ENCODE measurements around the gene CD248.

CD248 gene

GRCh38 chr11:66275984-66276612, 40.7 kb downstream of the CD248 start:
- DNase-seq (ENCODE audit: low read depth): no peak

DNA sequence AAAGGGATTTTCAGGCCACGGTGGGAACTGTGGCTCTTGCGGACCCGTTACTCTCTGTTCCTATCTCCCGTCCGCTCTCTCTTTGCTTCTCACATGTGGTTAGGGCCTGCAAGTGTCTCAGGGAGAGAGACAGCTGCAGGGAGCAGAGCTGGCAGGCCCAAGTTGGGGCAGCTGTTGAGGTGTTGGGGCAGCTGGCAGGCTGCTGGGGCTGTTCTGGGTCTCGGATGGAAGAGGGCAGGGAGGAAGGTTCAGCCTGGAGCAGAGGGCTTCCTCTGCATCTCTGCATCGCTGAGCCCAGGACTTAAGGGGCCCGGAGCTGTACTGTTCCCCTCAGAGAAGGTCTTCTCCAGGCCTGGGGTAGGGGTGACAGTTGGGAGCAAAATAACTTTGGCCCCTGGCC, 41.4 kb downstream of the CD248 start:
- no peak for DNase-seq (ENCODE audit: low read depth)

GRCh38 chr11:66274219-66274618, 42.6 kb downstream of the CD248 start:
- no peak for DNase-seq (ENCODE audit: low read depth)

DNA sequence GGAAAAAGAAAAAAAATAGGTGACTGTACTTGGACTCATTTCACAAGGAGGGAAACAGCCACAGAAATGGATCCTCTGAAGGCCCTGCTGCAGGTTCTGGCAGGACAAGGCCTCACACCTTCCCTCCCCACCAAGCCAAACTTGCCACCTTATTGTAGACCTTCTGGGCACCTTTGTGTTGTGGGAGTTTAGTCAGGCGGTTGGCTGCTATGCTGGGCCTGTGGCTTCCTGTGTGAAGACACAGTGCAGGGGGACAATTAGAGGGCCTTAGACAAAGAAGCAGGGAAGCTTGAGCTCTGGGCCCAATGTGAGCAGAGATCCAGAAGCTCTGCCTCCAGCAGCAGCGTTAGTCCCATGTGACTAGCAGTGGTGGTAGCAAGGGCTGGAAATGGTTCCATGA, 44.2 kb downstream of the CD248 start:
- no peak for DNase-seq (ENCODE audit: low read depth)

- no peak for DNase-seq (ENCODE audit: low read depth)
Measured at GRCh38 chr11:66271816-66272215, 45.0 kb downstream of the CD248 start.

- DNase-seq (ENCODE audit: low read depth): peak; percentile 25
Measured at GRCh38 chr11:66268952-66269905, 47.6 kb downstream of the CD248 start.

DNA sequence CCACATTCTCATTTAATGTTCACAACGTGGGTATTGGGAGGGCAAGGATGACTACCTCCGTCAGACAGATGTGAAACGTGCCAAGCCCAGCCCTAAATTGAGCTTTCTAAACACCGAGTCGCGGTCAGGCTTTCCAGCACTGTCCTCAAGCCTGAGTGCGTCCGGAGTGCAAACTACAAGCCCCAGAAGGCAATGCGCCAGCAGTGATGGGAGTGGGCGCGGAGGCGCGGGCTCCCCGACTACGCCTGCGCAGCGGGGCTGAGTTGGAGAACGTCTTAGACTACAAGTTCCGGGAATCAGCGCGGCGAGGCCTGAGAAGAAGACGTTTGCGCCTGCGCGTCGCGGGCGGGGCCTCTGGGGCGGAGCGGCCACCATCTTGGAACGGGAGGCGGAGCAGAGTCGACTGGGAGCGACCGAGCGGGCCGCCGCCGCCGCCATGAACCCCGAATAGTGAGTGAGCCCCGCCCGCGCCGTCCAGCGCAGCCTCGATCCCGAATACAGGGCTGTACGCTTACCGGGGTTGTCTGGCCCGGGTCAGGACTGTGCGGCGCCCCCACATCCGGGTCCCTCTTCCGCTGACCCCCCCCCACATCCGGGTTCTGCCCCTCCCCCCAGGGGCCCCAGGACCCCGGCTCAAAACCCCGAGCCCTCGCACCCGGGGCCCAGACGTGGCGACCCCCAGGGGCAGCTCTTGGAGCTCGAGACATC, 48.4 kb downstream of the CD248 start, which contains the start of gene RAB1B:
Gene RAB1B, plus strand, starts transcription at position 396 of the 708 bp plus-strand sequence. Its CDS starts 41 bp downstream, at position 437.
- DNase-seq (ENCODE audit: low read depth): peak; percentile 97

DNA sequence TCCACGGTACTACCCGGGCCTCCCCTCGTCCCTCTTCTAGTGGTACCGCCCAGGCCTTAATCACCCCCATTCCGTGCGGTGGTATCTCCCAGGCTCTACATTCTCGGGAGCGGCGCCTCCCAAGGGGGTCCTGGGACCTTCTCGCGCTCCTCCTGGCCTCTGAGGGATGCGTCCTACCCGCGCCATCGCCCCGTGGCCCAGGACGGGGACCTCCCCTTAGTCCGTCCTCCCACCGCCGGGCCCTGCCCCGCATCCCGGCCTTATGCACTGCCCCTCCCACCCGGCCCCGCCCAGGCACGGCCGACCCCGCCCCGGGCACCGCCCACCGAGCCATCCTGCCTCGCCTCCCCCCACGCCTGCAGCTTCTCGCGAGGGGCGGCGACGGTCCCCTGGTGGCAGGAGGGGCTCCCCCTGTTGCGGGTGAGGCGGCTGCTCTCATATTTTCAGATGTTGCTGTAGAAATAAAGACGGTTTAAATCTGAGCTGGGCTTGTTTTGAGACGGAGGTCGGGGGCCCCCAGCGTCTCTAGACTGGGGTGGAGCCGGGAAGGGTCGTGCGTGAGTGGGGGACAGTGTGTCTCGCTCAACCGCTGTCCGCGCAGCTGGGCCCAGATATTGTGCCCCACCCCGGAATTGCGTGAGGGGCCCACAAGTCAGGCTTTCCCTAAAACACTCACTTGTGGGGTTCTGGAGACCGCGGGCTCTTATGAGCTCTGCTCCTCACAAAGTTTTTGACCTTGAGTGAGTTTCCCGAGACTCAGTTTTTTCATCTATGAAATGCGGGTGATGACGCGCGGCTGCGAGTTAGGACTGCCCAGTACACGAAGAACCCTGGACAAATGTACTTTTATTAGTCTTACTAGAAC, 49.2 kb downstream of the CD248 start:
- DNase-seq (ENCODE audit: low read depth): peak; percentile 76

GRCh38 chr11:66267039-66267378, 49.8 kb downstream of the CD248 start:
- DNase-seq (ENCODE audit: low read depth): no peak

- no peak for DNase-seq (ENCODE audit: low read depth)
Measured at GRCh38 chr11:66266378-66267038, 50.3 kb downstream of the CD248 start.

DNA sequence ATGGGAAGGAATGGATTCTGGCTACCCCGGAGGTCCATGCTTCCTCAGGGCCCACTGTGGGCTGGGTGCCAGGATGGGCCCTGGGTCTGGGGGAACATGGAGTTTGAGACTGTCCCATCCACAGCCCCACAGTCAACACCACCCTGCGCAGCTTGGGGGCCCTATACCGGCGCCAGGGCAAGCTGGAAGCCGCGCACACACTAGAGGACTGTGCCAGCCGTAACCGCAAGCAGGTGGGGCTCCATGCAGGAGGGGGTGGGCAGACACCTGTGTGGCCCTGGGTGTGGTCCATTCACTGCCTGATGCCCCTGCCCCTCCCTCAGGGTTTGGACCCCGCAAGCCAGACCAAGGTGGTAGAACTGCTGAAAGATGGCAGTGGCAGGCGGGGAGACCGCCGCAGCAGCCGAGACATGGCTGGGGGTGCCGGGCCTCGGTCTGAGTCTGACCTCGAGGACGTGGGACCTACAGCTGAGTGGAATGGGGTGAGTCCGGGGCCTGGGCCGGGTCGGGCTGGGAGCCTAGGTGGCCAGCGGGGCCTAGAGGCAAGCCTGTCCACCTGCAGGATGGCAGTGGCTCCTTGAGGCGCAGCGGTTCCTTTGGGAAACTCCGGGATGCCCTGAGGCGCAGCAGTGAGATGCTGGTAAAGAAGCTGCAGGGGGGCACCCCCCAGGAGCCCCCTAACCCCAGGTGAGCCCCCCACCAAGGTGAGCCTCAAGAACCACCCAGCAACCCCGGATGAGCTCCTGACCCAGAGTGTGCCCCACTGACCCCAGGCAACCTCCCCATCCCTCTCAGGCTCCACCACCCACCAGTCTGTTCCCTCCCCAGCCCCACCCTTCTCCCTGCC, 51.1 kb downstream of the CD248 start:
- DNase-seq (ENCODE audit: low read depth): no peak

DNA sequence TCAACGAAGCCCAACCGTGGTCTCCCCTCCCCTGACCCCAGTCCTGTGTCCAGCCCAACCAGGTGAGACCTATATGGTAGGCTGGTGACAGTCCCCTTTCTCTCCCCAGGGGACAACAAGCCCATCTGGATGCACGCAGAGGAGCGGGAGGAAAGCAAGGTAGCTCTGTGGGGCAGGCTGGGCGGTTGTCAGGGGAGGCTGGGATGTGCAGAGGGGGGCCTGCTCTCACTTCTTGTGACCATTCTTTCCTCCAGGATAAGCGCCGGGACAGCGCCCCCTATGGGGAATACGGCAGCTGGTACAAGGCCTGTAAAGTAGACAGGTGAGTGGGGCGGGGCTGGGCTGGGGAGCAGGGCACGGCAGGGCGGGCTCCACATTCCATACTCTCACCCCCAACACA, 51.9 kb downstream of the CD248 start:
- DNase-seq (ENCODE audit: low read depth): no peak

All from amniotic epithelial cell (primary cell).